Stomach (tissue), 9 donors: Measurements from ENCODE around the gene SHQ1. TPM values are rescaled to one million over a fixed set of nuclear protein-coding genes. Genes with fewer than 3 reads are reported as not detected.

ENCODE experiments used
- DNase-seq, 2 donors: peaks; one replicate each; pipeline versions ENCODE4 v3.0.0 to v3.0.0-alpha.2; 2013 to 2019
- H3K27ac ChIP-seq, 5 donors: fragments of 200-600 bp in 4 of 5; sonication (generic) in 4 of 5; one replicate each; pipeline ENCODE4 v1.5.1; 2013 to 2019; ENCODE audit warnings: mild to moderate bottlenecking in 1 of 5, moderate library complexity in 1 of 5
- H3K27me3 ChIP-seq, 3 donors: fragments of 200-600 bp; sonication (generic); one replicate each; pipeline ENCODE4 v1.5.1; 2017 to 2019; ENCODE audit warnings: mixed run types in 1 of 3
- H3K36me3 ChIP-seq, 4 donors: fragments of 200-600 bp; sonication (generic); 1 replicate in 3 of 4; 2 replicates in 1 of 4; pipeline ENCODE4 v1.5.1; 2016 to 2019
- H3K4me1 ChIP-seq, 4 donors: fragments of 200-600 bp; sonication (generic); one replicate each; pipeline ENCODE4 v1.5.1; 2016 to 2019
- H3K4me3 ChIP-seq, 4 donors: fragments of 200-600 bp; sonication (generic) in 3 of 4; one replicate each; pipeline ENCODE4 v1.5.1; 2016 to 2019; ENCODE audit warnings: mild to moderate bottlenecking in 1 of 4
- H3K9me3 ChIP-seq, 4 donors: fragments of 200-600 bp; sonication (generic); one replicate each; pipeline ENCODE4 v1.5.1; 2016 to 2019
- EP300 ChIP-seq: sonication (generic); formaldehyde crosslinking; IDR thresholded peaks from one replicate; pipeline ENCODE4 v1.6.1; 2017; ENCODE audit warnings: antibody characterized with exemption
- POLR2A ChIP-seq, 4 donors: fragments of 450-650 bp; IDR thresholded peaks; one replicate each; pipeline ENCODE4 v1.6.1; 2016; ENCODE audit warnings: antibody characterized with exemption in 4 of 4, control low read depth in 2 of 4, mild to moderate bottlenecking in 1 of 4, moderate library complexity in 1 of 4
- POLR2AphosphoS5 ChIP-seq, 3 donors: sonication (generic); formaldehyde crosslinking; IDR thresholded peaks; one replicate each; pipeline ENCODE4 v1.6.1; 2016; ENCODE audit warnings: antibody characterized with exemption in 3 of 3
- WGBS, 5 donors: extraction: QIAGEN DNeasy Blood & Tissue Kit in 3 of 5; methylation state at CpG; one replicate each; pipeline versions ENCODE4 v1.1.5 to v1.1.7; 2013 to 2018; 5-methylcytosine and 5-hydroxymethylcytosine counted together
- intact Hi-C: fragments of 100-400 bp; cut with DNase I; formaldehyde crosslinking; loops from one replicate; pipeline ENCODE4 v1.15.1; 2023; ENCODE audit warnings: low total_unique reads
- polyA plus RNA-seq, 3 donors: library from polyadenylated mRNA; stranded (reverse); fragments of 200-250 nt; gene quantifications; one replicate each; pipeline ENCODE4 v1.2.3, GENCODE V29; 2013
- total RNA-seq, 5 donors: library from RNA; depleted of rRNA; stranded (reverse); fragments of >200 nt; gene quantifications; one replicate each; pipeline versions ENCODE4 v1.1.0 to v1.2.3, GENCODE V29; 2014 to 2016
- TF ChIP-seq, protein P1 (sequence below), 7 experiments: fragments of 450-650 bp in 4 of 7; fragments of 200-600 bp in 3 of 7; sonication (generic) in 3 of 7; IDR thresholded peaks; one replicate each; pipeline ENCODE4 v1.5.1; 2016 to 2019; ENCODE audit warnings: antibody characterized with exemption in 7 of 7, control low read depth in 2 of 7, mild to moderate bottlenecking in 1 of 7
- donor health status: healthy with polysubstance abuse.
- donor health status: Bipolar disorder and iron deficiency.
- donor health status: healthy.

The SHQ1 gene
- total and polyA plus RNA-seq, 8 donors: 7.5 to 77.9 (median 12.0) TPM

DNA sequence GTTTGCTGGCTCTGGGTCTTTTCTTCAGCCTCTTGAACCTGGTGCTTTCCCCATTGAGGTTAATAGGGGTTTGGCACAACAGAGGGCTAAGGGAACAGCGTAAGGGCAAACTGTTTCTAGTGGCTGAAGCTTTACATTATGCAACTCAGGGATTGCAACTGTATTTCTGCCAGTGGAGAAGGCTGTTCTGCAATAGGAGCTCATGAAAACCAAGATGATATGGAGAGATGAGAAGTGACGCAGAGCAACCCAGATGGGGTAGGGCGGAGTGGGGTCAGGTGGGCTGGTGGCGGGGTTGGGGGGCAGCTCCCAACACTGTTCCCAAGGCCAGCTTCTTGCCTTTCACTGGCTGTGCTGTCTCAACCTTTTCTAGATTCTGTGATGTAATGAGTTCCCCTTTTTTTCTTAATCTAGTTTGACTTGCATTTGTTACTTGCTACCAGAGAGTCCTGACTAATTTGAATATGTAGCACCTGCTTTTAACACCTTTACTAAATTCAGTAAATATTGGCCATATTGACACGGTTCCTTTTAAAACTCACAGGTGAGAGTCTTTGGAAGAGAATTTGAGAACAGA lies 46.8 kb upstream of the SHQ1 start:
- no peak for TF ChIP-seq POLR2A (IDR thresholded peaks at IDR 0.05)
- no peak for TF ChIP-seq POLR2AphosphoS5 (IDR thresholded peaks at IDR 0.05)
- TF ChIP-seq, protein P1, sequence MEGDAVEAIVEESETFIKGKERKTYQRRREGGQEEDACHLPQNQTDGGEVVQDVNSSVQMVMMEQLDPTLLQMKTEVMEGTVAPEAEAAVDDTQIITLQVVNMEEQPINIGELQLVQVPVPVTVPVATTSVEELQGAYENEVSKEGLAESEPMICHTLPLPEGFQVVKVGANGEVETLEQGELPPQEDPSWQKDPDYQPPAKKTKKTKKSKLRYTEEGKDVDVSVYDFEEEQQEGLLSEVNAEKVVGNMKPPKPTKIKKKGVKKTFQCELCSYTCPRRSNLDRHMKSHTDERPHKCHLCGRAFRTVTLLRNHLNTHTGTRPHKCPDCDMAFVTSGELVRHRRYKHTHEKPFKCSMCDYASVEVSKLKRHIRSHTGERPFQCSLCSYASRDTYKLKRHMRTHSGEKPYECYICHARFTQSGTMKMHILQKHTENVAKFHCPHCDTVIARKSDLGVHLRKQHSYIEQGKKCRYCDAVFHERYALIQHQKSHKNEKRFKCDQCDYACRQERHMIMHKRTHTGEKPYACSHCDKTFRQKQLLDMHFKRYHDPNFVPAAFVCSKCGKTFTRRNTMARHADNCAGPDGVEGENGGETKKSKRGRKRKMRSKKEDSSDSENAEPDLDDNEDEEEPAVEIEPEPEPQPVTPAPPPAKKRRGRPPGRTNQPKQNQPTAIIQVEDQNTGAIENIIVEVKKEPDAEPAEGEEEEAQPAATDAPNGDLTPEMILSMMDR (IDR thresholded peaks at IDR 0.05): no peak
- no peak for TF ChIP-seq EP300
- intact Hi-C loops: no loop called here
- H3K4me1 ChIP-seq: peaks cover 3 to 12% (median 10%) of the 10 kb centered on the region in 4 donors
- no peak for DNase-seq
- H3K27ac ChIP-seq: no peak overlapping the region
- no peaks in the 10 kb centered on the region for H3K9me3 ChIP-seq
- no peaks in the 10 kb centered on the region for H3K36me3 ChIP-seq
- no peak overlapping the region for H3K4me3 ChIP-seq
- WGBS, 5 donors: 82 to 91% (median 87%) methylated on average over 5 of the region's 5 CpGs
- no peaks in the 10 kb centered on the region for H3K27me3 ChIP-seq

DNA sequence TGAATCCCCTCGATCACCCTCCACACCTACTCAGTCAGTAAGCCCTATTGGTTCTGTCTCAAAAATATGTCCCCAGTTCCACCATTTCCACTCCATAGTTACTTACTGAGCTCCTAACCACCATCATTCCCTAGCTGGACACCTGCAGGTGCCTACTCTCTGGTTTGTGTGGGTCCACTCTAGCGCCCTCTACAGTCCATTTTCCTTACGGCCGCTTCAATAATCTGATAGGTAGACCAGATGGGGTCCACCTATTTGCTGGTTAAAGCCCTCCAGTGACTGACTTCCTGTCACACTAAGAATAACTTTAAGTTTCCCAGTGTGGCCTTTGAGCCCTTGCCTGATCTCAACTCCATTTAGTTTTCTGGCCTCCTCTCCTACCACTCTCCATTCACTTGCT lies 44.6 kb upstream of the SHQ1 start:
- H3K27ac ChIP-seq: peak overlapping the region in 3 of 5 donors; percentile 3 to 75 (median 29)
- H3K27me3 ChIP-seq: peaks cover 0 to 3% (median 0%) of the 10 kb centered on the region in 3 donors
- no peaks in the 10 kb centered on the region for H3K36me3 ChIP-seq
- 64 to 74% (median 66%) methylated on average over 4 of the region's 4 CpGs for WGBS, 5 donors
- peak in 1 of 2 donors; percentile 10 for DNase-seq
- H3K9me3 ChIP-seq: no peaks in the 10 kb centered on the region
- intact Hi-C loops: no loop called here
- TF ChIP-seq POLR2AphosphoS5 (IDR thresholded peaks at IDR 0.05): no peak
- TF ChIP-seq, protein P1 (IDR thresholded peaks at IDR 0.05): no peak
- TF ChIP-seq EP300: no peak
- no peak for TF ChIP-seq POLR2A (IDR thresholded peaks at IDR 0.05)
- peaks cover 3 to 25% (median 20%) of the 10 kb centered on the region in 4 donors for H3K4me1 ChIP-seq
- no peak overlapping the region for H3K4me3 ChIP-seq

DNA sequence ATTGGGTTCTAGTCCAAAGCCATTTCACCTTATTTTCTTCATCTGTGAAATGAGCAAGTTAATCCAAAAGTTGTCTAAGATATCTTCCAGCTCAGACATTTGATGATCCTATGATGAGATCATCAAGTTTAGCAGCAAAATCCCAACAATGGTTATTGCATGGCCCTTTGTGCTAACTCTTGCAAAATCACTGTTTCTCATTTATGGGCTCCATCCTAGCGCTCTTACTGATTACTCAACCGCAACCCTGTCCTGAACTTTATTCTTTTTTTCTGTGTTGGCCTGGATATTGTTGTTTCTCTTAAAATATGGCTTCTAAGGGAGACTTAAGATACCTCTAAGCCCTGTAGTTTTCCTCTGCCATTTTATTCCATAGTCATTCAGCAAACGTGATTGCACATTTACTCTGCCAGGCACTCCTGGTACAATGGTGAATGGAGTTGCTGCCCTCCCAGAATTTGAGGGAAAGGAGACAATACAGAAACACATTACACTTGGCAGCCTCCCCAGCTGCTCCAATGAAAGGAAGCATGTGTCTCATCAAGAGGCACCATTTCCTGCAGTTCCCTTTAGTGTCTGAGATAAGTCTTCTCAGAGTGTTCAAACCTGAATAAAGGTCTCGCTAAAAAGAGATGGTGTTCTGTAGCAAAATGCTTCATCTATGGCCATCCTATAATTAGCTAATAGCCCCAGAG lies 44.0 kb upstream of the SHQ1 start:
- TF ChIP-seq EP300 (no peak), POLR2AphosphoS5 (IDR thresholded peaks at IDR 0.05) (peak in 2 of 3 donors; percentile 21 to 30)
- TF ChIP-seq, protein P1 (IDR thresholded peaks at IDR 0.05): no peak
- Histone ChIP-seq H3K4me1 (peaks cover 10 to 30% (median 22%) of the 10 kb centered on the region in 4 donors), H3K4me3 (no peak overlapping the region), H3K9me3 (no peaks in the 10 kb centered on the region), H3K27me3 (peaks cover 0 to 3% (median 0%) of the 10 kb centered on the region in 3 donors), H3K36me3 (no peaks in the 10 kb centered on the region), H3K27ac (peak overlapping the region in 3 of 5 donors; percentile 22 to 79 (median 75))
- DNase-seq: peak in 1 of 2 donors; percentile 63
- intact Hi-C loops: no loop called here
- WGBS, 5 donors: 56 to 73% (median 64%) methylated on average over 4 of the region's 4 CpGs

DNA sequence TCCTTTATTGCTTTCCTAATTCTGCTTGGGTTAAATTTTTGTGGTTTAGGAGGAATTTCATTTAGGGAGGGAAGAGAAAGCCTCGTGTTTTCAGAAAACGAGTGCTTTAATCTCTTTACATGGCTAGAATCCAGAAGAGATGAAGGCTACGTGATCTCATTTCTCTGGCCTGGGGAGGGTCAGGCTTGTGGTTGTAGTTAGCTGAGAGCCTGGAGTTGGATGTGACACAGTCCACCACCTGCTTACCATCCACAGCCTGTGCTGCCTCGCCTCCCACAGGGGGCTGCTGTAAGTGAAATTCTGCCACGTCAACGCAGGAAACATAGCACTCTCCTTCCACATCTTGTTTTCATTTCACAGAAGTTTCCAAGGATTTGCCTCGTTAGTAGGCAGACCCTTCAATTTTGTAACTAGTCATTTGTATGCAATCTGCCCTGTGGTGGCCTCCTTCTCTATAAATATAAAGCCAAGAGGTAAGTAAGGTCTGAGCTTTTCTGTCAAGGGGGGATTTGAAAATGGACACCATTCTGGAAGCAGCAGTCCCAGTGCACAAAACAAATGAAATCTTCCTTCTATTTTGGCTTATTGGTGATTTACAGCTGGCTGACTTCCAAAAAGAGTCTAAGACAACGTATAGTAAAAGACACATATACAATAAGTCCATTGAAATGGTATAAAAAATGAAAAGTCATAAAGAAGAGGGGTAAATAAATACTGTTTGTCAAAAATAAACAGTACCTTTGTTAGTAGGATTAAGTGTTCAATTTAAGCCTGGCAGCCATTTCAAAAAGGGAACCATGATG lies 43.0 kb upstream of the SHQ1 start:
- Histone ChIP-seq H3K27ac (peak overlapping the region in 4 of 5 donors; percentile 22 to 79 (median 53)), H3K4me1 (peaks cover 11 to 38% (median 29%) of the 10 kb centered on the region in 4 donors), H3K9me3 (no peaks in the 10 kb centered on the region), H3K36me3 (no peaks in the 10 kb centered on the region), H3K4me3 (no peak overlapping the region), H3K27me3 (peaks cover 0 to 3% (median 0%) of the 10 kb centered on the region in 3 donors)
- DNase-seq: peak in 1 of 2 donors; percentile 83
- WGBS, 5 donors: 15 to 32% (median 29%) methylated on average over 8 of the region's 8 CpGs
- TF ChIP-seq POLR2AphosphoS5 (IDR thresholded peaks at IDR 0.05): peak in 1 of 3 donors; percentile 14
- TF ChIP-seq EP300: no peak
- intact Hi-C loops: no loop called here
